Peyer's patch (tissue), 4 donors: ENCODE data around the gene IL17RA.

Experiments used
- CTCF ChIP-seq, 6 experiments: fragments of 450-650 bp in 4 of 6; fragments of 200-600 bp in 2 of 6; sonication (generic) in 1 of 6; IDR thresholded peaks; one replicate each; pipeline ENCODE4 v1.5.1; 2017 to 2019; ENCODE audit warnings: antibody characterized with exemption in 6 of 6, mild to moderate bottlenecking in 3 of 6, moderate library complexity in 1 of 6
- POLR2A ChIP-seq, 2 donors: fragments of 450-650 bp; IDR thresholded peaks; one replicate each; pipeline ENCODE4 v1.5.1; 2017; ENCODE audit warnings: antibody characterized with exemption in 2 of 2, mild to moderate bottlenecking in 2 of 2, moderate library complexity in 2 of 2

- no peak for TF ChIP-seq CTCF (IDR thresholded peaks at IDR 0.05)
- no peak for TF ChIP-seq POLR2A (IDR thresholded peaks at IDR 0.05)
These were observed 5.2 kb upstream of the IL17RA start for GRCh38 chr22:17079572-17079971.
